Stomach smooth muscle (tissue), 2 donors: ENCODE results near the gene OR6N1.

Experiments used
- H3K27ac ChIP-seq: one replicate; pipeline ENCODE4 v1.7.0; 2013; ENCODE audit warnings: mild to moderate bottlenecking, low read length, inconsistent platforms
- H3K27me3 ChIP-seq, 2 donors: one replicate each; pipeline ENCODE4 v1.7.0; 2013; ENCODE audit warnings: low read length in 2 of 2; ENCODE audit not compliant: insufficient read depth in 2 of 2, control insufficient read depth in 1 of 2
- H3K36me3 ChIP-seq, 2 donors: one replicate each; pipeline ENCODE4 v1.7.0; 2013; ENCODE audit warnings: low read length in 2 of 2; ENCODE audit not compliant: control insufficient read depth in 2 of 2, insufficient read depth in 2 of 2
- H3K4me1 ChIP-seq: one replicate; pipeline ENCODE4 v1.7.0; 2013; ENCODE audit warnings: low read length; ENCODE audit not compliant: control insufficient read depth, insufficient read depth
- H3K4me3 ChIP-seq, 2 donors: one replicate each; pipeline ENCODE4 v1.7.0; 2013; ENCODE audit warnings: low read length in 2 of 2
- H3K9ac ChIP-seq, 2 donors: one replicate each; pipeline ENCODE4 v1.7.0; 2013; ENCODE audit warnings: low read length in 2 of 2, mild to moderate bottlenecking in 1 of 2
- H3K9me3 ChIP-seq, 2 donors: one replicate each; pipeline ENCODE4 v1.7.0; 2013; ENCODE audit warnings: low read length in 2 of 2; ENCODE audit not compliant: control insufficient read depth in 2 of 2
- donor health status: healthy.
- donor health status: Pancreatic carcinoma.

OR6N1 gene, protein sequence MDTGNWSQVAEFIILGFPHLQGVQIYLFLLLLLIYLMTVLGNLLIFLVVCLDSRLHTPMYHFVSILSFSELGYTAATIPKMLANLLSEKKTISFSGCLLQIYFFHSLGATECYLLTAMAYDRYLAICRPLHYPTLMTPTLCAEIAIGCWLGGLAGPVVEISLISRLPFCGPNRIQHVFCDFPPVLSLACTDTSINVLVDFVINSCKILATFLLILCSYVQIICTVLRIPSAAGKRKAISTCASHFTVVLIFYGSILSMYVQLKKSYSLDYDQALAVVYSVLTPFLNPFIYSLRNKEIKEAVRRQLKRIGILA

DNA sequence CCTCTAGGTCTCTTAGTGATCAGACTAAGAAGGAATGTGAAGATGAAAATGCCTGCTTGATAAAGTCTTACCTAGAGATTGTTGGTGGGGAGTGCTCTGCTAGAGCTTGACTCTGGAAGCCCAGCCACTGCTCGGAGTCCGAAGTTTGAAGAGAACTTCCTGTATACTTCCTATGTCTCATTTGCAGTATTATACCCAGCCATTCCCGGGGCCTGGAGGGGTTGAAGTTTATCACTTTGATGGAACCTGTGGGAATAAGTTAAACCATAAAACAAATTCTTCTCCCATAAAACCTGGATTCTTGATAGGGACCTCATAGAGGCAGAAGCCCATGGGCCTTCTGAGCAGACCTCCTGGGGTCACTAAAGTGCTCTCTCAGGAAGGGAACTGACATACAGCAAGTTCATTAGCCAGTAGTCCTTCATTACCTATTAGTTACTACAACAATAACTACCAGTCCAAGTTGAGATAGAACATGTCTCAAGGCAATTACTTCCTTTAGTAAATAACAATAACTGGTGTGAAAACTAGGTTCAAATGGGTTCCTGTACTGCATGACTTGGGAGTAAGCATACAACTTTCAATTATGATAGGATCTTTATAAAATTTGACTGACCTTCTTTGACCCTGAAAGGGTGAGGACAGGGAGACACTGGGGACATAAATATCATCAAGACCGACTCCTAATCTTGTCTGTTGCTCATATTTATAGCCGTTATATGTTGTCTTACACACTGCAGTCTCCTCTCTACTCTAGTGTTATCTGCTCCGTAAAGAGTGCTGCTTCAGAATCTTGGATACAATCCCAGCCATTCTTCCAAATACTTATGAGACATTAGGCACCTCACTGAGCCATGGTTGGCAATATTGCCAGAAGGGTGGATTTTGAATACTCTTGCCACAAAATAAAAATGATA lies at the start of gene OR6N1:
OR6N1 (minus strand) TSS at position 246 of the 917 bp plus-strand sequence. CDS start 5,513 bp downstream, outside the sequence.
- no peak within 1 kb of the TSS for H3K9ac ChIP-seq
- H3K27ac ChIP-seq, result no peak within 1 kb of the TSS
- no peak within 1 kb of the TSS for H3K4me3 ChIP-seq
- H3K27me3 ChIP-seq, result no peaks in the 10 kb centered on the region
- H3K9me3 ChIP-seq, result no peaks in the 10 kb centered on the region
- H3K36me3 ChIP-seq, result no peaks in the 10 kb centered on the region
- no peaks in the 10 kb centered on the region for H3K4me1 ChIP-seq

GRCh38 chr1:158821723-158822122 lies 49.7 kb upstream of the OR6N1 start:
- no peak overlapping the region for H3K9ac ChIP-seq
- H3K4me3 ChIP-seq, result no peak overlapping the region

DNA sequence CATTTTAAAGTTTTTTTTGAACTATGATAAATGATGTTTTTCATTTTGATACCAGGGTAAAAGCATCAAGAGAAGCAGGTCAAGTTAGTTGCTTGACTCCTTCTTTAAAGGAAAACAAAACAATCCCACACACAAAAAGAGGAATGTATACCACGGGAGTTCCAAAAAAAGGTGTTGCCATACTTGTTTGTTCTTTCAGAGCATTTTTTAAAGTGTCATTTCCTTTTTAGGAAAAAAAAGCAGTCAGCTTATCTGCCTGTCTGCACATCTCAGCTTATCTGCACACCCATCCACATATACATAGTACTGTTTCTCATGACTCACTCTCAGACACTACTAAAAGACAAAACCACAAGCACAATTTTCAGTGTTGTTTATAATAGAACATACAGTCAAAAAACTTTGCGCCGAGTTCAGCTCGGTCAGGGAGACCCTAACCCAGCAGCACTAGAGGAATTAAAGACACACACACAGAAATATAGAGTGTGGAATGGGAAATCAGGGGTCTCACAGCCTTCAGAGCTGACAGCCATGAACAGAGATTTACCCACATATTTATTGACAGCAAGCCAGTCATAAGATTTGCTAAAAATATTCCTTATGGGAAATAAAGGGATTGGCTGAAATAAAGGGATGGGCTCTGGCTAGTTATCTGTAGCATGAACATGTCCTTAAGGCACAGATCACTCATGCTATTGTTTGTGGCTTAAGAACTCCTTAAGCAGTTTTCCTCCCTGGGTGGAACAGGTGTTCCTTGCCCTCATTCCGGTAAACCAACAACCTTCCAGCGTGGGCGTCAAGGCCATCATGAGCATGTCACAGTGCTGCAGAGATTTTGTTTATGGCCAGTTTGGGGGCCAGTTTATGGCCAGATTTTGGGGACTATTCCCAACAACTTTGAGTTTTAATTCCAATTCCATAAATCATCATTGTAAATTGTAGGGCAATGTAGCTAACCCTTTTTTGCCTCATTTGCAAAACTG lies 47.8 kb upstream of the OR6N1 start:
- no peak overlapping the region for H3K27ac ChIP-seq
- no peak overlapping the region for H3K9ac ChIP-seq
- no peaks in the 10 kb centered on the region for H3K27me3 ChIP-seq
- no peaks in the 10 kb centered on the region for H3K36me3 ChIP-seq
- no peaks in the 10 kb centered on the region for H3K9me3 ChIP-seq
- H3K4me1 ChIP-seq, result no peaks in the 10 kb centered on the region
- no peak overlapping the region for H3K4me3 ChIP-seq

More at GRCh38 chr1:158821723-158822122, 49.7 kb upstream of the OR6N1 start:
- Histone ChIP-seq H3K36me3 (no peaks in the 10 kb centered on the region), H3K9me3 (no peaks in the 10 kb centered on the region), H3K27me3 (no peaks in the 10 kb centered on the region), H3K4me1 (no peaks in the 10 kb centered on the region), H3K27ac (no peak overlapping the region)

- H3K4me1 ChIP-seq, result no peaks in the 10 kb centered on the region
- H3K27me3 ChIP-seq, result no peaks in the 10 kb centered on the region
- H3K27ac ChIP-seq, result no peak overlapping the region
- H3K4me3 ChIP-seq, result no peak overlapping the region
- no peaks in the 10 kb centered on the region for H3K36me3 ChIP-seq
- no peak overlapping the region for H3K9ac ChIP-seq
- no peaks in the 10 kb centered on the region for H3K9me3 ChIP-seq
Observed at GRCh38 chr1:158818975-158819431, 47.0 kb upstream of the OR6N1 start.

DNA sequence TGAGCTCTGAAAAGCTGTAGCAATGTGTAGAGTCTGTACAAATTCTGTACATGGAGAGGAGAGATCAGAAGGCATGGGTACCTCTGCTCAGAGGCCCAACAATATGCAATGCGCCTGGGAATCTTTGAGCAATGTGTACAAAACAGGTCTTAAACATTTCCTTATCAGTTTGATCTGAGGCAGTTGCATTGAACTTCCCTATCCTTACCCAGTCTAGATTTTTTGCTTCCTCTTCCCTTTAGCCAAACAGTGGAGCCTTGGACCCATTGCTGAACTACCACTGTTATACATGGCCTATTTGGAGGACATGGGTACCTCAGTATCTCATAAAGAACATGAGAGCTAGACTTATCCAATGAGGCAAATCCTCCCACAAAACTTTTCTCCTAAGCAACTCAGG lies 46.6 kb upstream of the OR6N1 start:
- no peaks in the 10 kb centered on the region for H3K27me3 ChIP-seq
- H3K27ac ChIP-seq, result no peak overlapping the region
- no peaks in the 10 kb centered on the region for H3K4me1 ChIP-seq
- no peak overlapping the region for H3K4me3 ChIP-seq
- H3K36me3 ChIP-seq, result no peaks in the 10 kb centered on the region
- no peaks in the 10 kb centered on the region for H3K9me3 ChIP-seq
- H3K9ac ChIP-seq, result no peak overlapping the region

DNA sequence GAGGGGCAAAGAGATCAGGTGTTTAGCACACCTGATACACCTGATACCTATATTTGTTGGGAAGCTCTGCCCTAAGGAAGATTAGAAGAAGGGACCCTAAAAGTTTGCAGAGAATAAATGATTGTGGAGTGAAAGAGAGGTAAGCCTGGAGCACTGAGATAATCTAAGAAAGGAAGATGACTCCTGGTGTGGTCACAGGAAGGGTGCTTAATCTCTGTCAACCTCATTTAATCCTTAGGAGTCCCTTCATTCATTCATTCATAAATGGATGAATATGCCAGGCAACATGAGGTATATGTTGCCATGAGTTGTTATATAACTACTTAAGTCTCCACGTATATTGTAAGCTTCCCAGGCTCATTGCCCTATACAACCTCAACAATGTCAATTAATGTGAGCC lies 43.0 kb upstream of the OR6N1 start:
- Histone ChIP-seq H3K36me3 (no peaks in the 10 kb centered on the region), H3K27me3 (no peaks in the 10 kb centered on the region), H3K9ac (no peak overlapping the region), H3K4me1 (no peaks in the 10 kb centered on the region), H3K4me3 (no peak overlapping the region), H3K9me3 (no peaks in the 10 kb centered on the region), H3K27ac (no peak overlapping the region)

DNA sequence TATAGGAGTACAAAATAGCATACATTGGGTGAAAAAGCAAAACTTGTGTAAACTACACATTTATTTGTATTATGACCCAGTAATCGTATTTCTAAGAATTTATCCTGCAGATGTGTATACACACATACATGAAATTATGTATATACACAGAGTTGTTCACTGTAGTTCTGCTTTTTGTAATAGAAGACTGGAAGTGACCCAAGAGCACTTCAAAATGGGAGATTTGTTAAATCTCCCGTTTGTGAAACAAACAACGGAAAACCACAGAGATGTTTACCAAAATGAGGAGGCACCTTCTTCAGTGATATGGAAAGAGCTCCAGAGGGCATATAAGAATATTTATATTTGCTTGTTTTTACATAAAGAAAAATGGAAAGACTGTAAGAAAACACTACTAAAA lies 41.2 kb upstream of the OR6N1 start:
- Histone ChIP-seq H3K9ac (no peak overlapping the region), H3K4me1 (no peaks in the 10 kb centered on the region), H3K27ac (no peak overlapping the region), H3K27me3 (no peaks in the 10 kb centered on the region), H3K4me3 (no peak overlapping the region), H3K9me3 (no peaks in the 10 kb centered on the region), H3K36me3 (no peaks in the 10 kb centered on the region)

- H3K9me3 ChIP-seq, result no peaks in the 10 kb centered on the region
- no peak overlapping the region for H3K4me3 ChIP-seq
- H3K9ac ChIP-seq, result no peak overlapping the region
- no peaks in the 10 kb centered on the region for H3K27me3 ChIP-seq
- no peak overlapping the region for H3K27ac ChIP-seq
- H3K4me1 ChIP-seq, result no peaks in the 10 kb centered on the region
- H3K36me3 ChIP-seq, result no peaks in the 10 kb centered on the region
Observed at GRCh38 chr1:158812336-158812735, 40.3 kb upstream of the OR6N1 start.

- H3K9ac ChIP-seq, result no peak overlapping the region
- no peak overlapping the region for H3K4me3 ChIP-seq
- no peaks in the 10 kb centered on the region for H3K9me3 ChIP-seq
- H3K27me3 ChIP-seq, result no peaks in the 10 kb centered on the region
- no peaks in the 10 kb centered on the region for H3K36me3 ChIP-seq
- no peaks in the 10 kb centered on the region for H3K4me1 ChIP-seq
- no peak overlapping the region for H3K27ac ChIP-seq
Observed at GRCh38 chr1:158810311-158810710, 38.3 kb upstream of the OR6N1 start.

- Histone ChIP-seq H3K36me3 (no peaks in the 10 kb centered on the region), H3K27ac (no peak overlapping the region), H3K4me3 (no peak overlapping the region), H3K9ac (no peak overlapping the region), H3K27me3 (no peaks in the 10 kb centered on the region), H3K4me1 (no peaks in the 10 kb centered on the region), H3K9me3 (no peaks in the 10 kb centered on the region)
Observed at GRCh38 chr1:158809862-158810261, 37.9 kb upstream of the OR6N1 start.
